GM13977 (cell line): ENCODE data around the gene ZNF385A.

Experiments
- DNase-seq: peaks from one replicate; pipeline ENCODE4 v3.0.0; 2012; ENCODE audit warnings: low spot score
- CTCF ChIP-seq: IDR thresholded peaks from 2 replicates; pipeline ENCODE4 v1.5.1; 2012; ENCODE audit warnings: mild to moderate bottlenecking, control low read depth; ENCODE audit not compliant: insufficient read depth; ENCODE audit errors: extremely low read depth, missing control alignments
- in situ Hi-C: fragments of 300-500 bp; cut with MboI; formaldehyde crosslinking; loops from one replicate; pipeline ENCODE4 v1.12.0; 2022; ENCODE audit warnings: low sequenced_read_pairs, low pct_unique_long_range_greater_than_20kb, mixed read lengths, inconsistent platforms; ENCODE audit not compliant: unreplicated experiment

The ZNF385A gene

GRCh38 chr12:54421175-54421878 is 36.8 kb upstream of the ZNF385A start:
- no peak for DNase-seq
- in situ Hi-C loops, result no loop called here
- no peak for TF ChIP-seq CTCF

GRCh38 chr12:54420766-54421144 is 36.2 kb upstream of the ZNF385A start:
- in situ Hi-C loops, result no loop called here
- TF ChIP-seq CTCF, result no peak
- no peak for DNase-seq

- no peak for DNase-seq
- no peak for TF ChIP-seq CTCF
- in situ Hi-C loops, result no loop called here
These were observed 34.8 kb upstream of the ZNF385A start, which contains the start of gene ITGA5 for GRCh38 chr12:54419088-54419887. TSS of gene ITGA5 (minus strand) at chr12:54419266. CDS start at chr12:54419198, 68 bp downstream.

- no peak for DNase-seq
- TF ChIP-seq CTCF, result no peak
- in situ Hi-C loops, result no loop called here
These were observed 34.0 kb upstream of the ZNF385A start for GRCh38 chr12:54418441-54419087.

GRCh38 chr12:54417712-54418440 is 33.3 kb upstream of the ZNF385A start:
- DNase-seq, result no peak
- TF ChIP-seq CTCF, result no peak

GRCh38 chr12:54416687-54417603 is 32.4 kb upstream of the ZNF385A start:
- in situ Hi-C loops, result no loop called here
- DNase-seq, result no peak
- TF ChIP-seq CTCF, result no peak

More at GRCh38 chr12:54417712-54418440, 33.3 kb upstream of the ZNF385A start:
- in situ Hi-C loops, result no loop called here
